Nephron (organoid): ENCODE results near the gene ITPK1.
"Not testable (repeated sequence)": the region's sequence is repeated elsewhere in the genome, so short reads cannot be mapped to it uniquely, and the experiment has no call there.

Experiments used
- H3K27ac Mint-ChIP-seq, 3 experiments: 2 replicates each; pipeline ENCODE4 v1.8.0; 2020; ENCODE audit warnings: mixed read lengths in 3 of 3, mild to moderate bottlenecking in 2 of 3, moderate library complexity in 1 of 3
- H3K27me3 Mint-ChIP-seq: 2 replicates; pipeline ENCODE4 v1.8.0; 2021; ENCODE audit warnings: low read depth, mild to moderate bottlenecking, moderate library complexity, mixed read lengths
- H3K36me3 Mint-ChIP-seq: 2 replicates; pipeline ENCODE4 v1.8.0; 2020; ENCODE audit warnings: low read depth, mixed read lengths
- H3K4me1 Mint-ChIP-seq: 2 replicates; pipeline ENCODE4 v1.8.0; 2020; ENCODE audit warnings: mixed read lengths
- H3K4me3 Mint-ChIP-seq, 3 experiments: 2 replicates each; pipeline ENCODE4 v1.8.0; 2020; ENCODE audit warnings: mild to moderate bottlenecking in 3 of 3, mixed read lengths in 3 of 3, moderate library complexity in 2 of 3
- H3K9me3 Mint-ChIP-seq: 2 replicates; pipeline ENCODE4 v1.8.0; 2020; ENCODE audit warnings: mixed read lengths
- CTCF ChIP-seq, 3 experiments: fragments of 200-600 bp; sonication (generic); IDR thresholded peaks; one replicate each; pipeline ENCODE4 v1.5.0; 2021; ENCODE audit warnings: antibody characterized with exemption in 3 of 3; ENCODE audit not compliant: unreplicated experiment in 3 of 3

The ITPK1 gene

GRCh38 chr14:93115821-93116675 lies at the start of gene ITPK1:
TSS of gene ITPK1 (minus strand) at chr14:93115925. CDS start at chr14:93115163, 762 bp downstream.
- Mint-ChIP-seq H3K4me3 (peak within 1 kb of the TSS; percentile 90 to 97 (median 92)), H3K9me3 (no peaks in the 10 kb centered on the region), H3K27ac (peak within 1 kb of the TSS; percentile 21 to 90 (median 71)), H3K27me3 (no peaks in the 10 kb centered on the region), H3K36me3 (no peaks in the 10 kb centered on the region), H3K4me1 (peaks cover 18% of the 10 kb centered on the region)
- peak; percentile 18 to 42 (median 21) for TF ChIP-seq CTCF (IDR thresholded peaks at IDR 0.05; ENCODE audit: unreplicated experiment in 3 of 3)

GRCh38 chr14:93163564-93163963 lies 47.8 kb upstream of the ITPK1 start:
- Mint-ChIP-seq H3K27me3 (peaks cover 4% of the 10 kb centered on the region), H3K4me1 (no peaks in the 10 kb centered on the region), H3K9me3 (no peaks in the 10 kb centered on the region), H3K27ac (no peak overlapping the region), H3K36me3 (no peaks in the 10 kb centered on the region), H3K4me3 (no peak overlapping the region)
- TF ChIP-seq CTCF (IDR thresholded peaks at IDR 0.05; ENCODE audit: unreplicated experiment in 3 of 3): no peak

GRCh38 chr14:93161411-93161940 lies 45.8 kb upstream of the ITPK1 start:
- no peak overlapping the region for H3K4me3 Mint-ChIP-seq
- H3K27me3 Mint-ChIP-seq: no peaks in the 10 kb centered on the region
- H3K4me1 Mint-ChIP-seq: no peaks in the 10 kb centered on the region
- H3K9me3 Mint-ChIP-seq: no peaks in the 10 kb centered on the region
- no peak for TF ChIP-seq CTCF (IDR thresholded peaks at IDR 0.05; ENCODE audit: unreplicated experiment in 3 of 3)
- no peaks in the 10 kb centered on the region for H3K36me3 Mint-ChIP-seq
- H3K27ac Mint-ChIP-seq: no peak overlapping the region

GRCh38 chr14:93160353-93160801 lies 44.7 kb upstream of the ITPK1 start:
- Mint-ChIP-seq H3K27ac (no peak overlapping the region), H3K4me1 (no peaks in the 10 kb centered on the region)

GRCh38 chr14:93159625-93160352 lies 44.1 kb upstream of the ITPK1 start:
- H3K9me3 Mint-ChIP-seq, H3K27ac Mint-ChIP-seq, H3K4me3 Mint-ChIP-seq, H3K27me3 Mint-ChIP-seq, H3K36me3 Mint-ChIP-seq, H3K4me1 Mint-ChIP-seq: not testable (repeated sequence)

More at GRCh38 chr14:93160353-93160801, 44.7 kb upstream of the ITPK1 start:
- peak; percentile 34 to 50 (median 42) for TF ChIP-seq CTCF (IDR thresholded peaks at IDR 0.05; ENCODE audit: unreplicated experiment in 3 of 3)
- Mint-ChIP-seq H3K9me3 (no peaks in the 10 kb centered on the region), H3K4me3 (no peak overlapping the region), H3K27me3 (no peaks in the 10 kb centered on the region), H3K36me3 (no peaks in the 10 kb centered on the region)

- H3K4me1 Mint-ChIP-seq, H3K36me3 Mint-ChIP-seq, H3K27me3 Mint-ChIP-seq, H3K4me3 Mint-ChIP-seq, H3K9me3 Mint-ChIP-seq, H3K27ac Mint-ChIP-seq: not testable (repeated sequence)
Measured at GRCh38 chr14:93158349-93158748, 42.6 kb upstream of the ITPK1 start.
